ENCODE measurements around the gene FAM229B. TPM values are rescaled to one million over a fixed set of nuclear protein-coding genes. Genes with fewer than 3 reads are reported as not detected.

FAM229B gene
- total and polyA plus RNA-seq, 2 of the 8 experiments (the other 6 are each of a cell fraction or from before 2014, with no cell fraction given) = 10.0 to 10.4 TPM

GRCh38 chr6:112144145-112144926, 56.9 kb downstream of the FAM229B start:
- Histone ChIP-seq H2BK20ac (ENCODE audit: low read length) (no peak overlapping the region), H4K20me1 (replicated peaks in 1 of 2; ENCODE audit: control insufficient read depth in 1 of 2, insufficient read depth in 2 of 2, low read length in 2 of 2) (no peaks in the 10 kb centered on the region), H3K9me3 (ENCODE audit: insufficient read depth in 2 of 2, low read depth in 1 of 2, low read length in 1 of 2) (no peaks in the 10 kb centered on the region), H3K36me3 (ENCODE audit: control insufficient read depth in 2 of 4, insufficient read depth in 4 of 4, low read length in 3 of 4) (no peaks in the 10 kb centered on the region), H3K9ac (replicated peaks in 1 of 4; ENCODE audit: extremely low read depth in 1 of 4, low read depth in 3 of 4, low read length in 3 of 4) (no peak overlapping the region), H2BK120ac (replicated peaks; ENCODE audit: low read depth, low read length) (no peak overlapping the region), H4K91ac (replicated peaks; ENCODE audit: insufficient read length, low read length) (no peak overlapping the region), H3K23me2 (ENCODE audit: low read depth, low read length) (no peaks in the 10 kb centered on the region), H3K4ac (replicated peaks; ENCODE audit: insufficient read length, low read depth, low read length) (no peak overlapping the region), H3K18ac (ENCODE audit: extremely low read depth, low read length) (no peak overlapping the region), H3K79me2 (ENCODE audit: control insufficient read depth in 1 of 2, insufficient read depth in 2 of 2, low read length in 2 of 2) (no peaks in the 10 kb centered on the region), H4K5ac (ENCODE audit: insufficient read length, low read depth, low read length) (no peak overlapping the region), H2AK5ac (ENCODE audit: low read depth, low read length) (no peak overlapping the region), H2BK5ac (ENCODE audit: low read depth, low read length) (no peak overlapping the region), H3K4me1 (replicated peaks in 1 of 4; ENCODE audit: control insufficient read depth in 3 of 4, insufficient read depth in 4 of 4, low read length in 3 of 4) (no peaks in the 10 kb centered on the region), H4K8ac (ENCODE audit: extremely low read depth, insufficient read depth, low read length) (no peak overlapping the region), H3K4me3 (ENCODE audit: extremely low read depth in 1 of 4, insufficient read depth in 2 of 4, low read depth in 3 of 4, low read length in 4 of 4) (no peak overlapping the region), H3K23ac (ENCODE audit: insufficient read length) (no peak overlapping the region), H3K27ac (ENCODE audit: low read depth, low read length) (no peak overlapping the region), H3K14ac (ENCODE audit: insufficient read length) (no peak overlapping the region), H3K56ac (replicated peaks; ENCODE audit: insufficient read length, low read depth, low read length) (no peak overlapping the region), H3K27me3 (replicated peaks in 1 of 4; ENCODE audit: control insufficient read depth in 3 of 4, extremely low read depth in 1 of 4, insufficient read depth in 3 of 4, low read length in 3 of 4) (no peaks in the 10 kb centered on the region), H2BK15ac (ENCODE audit: low read length) (no peak overlapping the region), H3K4me2 (ENCODE audit: insufficient read depth in 1 of 2, low read depth in 2 of 2, low read length in 2 of 2) (no peak overlapping the region), H2BK12ac (ENCODE audit: low read depth, low read length) (no peak overlapping the region), H2AFZ (ENCODE audit: low read length) (no peak overlapping the region; the same call in 1 of the 2 replicates), H3K79me1 (ENCODE audit: low read depth, low read length) (no peaks in the 10 kb centered on the region)
- POLR2A ChIA-PET (ENCODE audit: partially characterized antibody) = no interaction called here
- no peak for FAIRE-seq
- 86% methylated on average over 12 of the region's 12 CpGs; no CpG with 5 or more reads in 1 of the 2 experiments for whole genome bisulfite sequencing, 2 experiments (ENCODE audit: extremely low coverage in 1 of 2, insufficient coverage in 1 of 2, insufficient read length in 1 of 2, insufficient replicate concordance in 2 of 2, low coverage in 1 of 2, low lambda C conversion rate in 2 of 2, missing lambda C conversion rate in 1 of 2)
- no peak for DNase-seq (ENCODE audit: low read depth in 1 of 2, low spot score in 2 of 2)
- CTCF ChIA-PET (ENCODE audit: partially characterized antibody) = interaction anchor here (0.6 to 2.3 kb wide), 12 partner anchors 8 to 612 kb away, joined by 3 to 9 read pairs (median 4); partner anchors contain the start of genes FAM229B and TUBE1
- no peak for TF ChIP-seq SRF (IDR thresholded peaks at IDR 0.05; ENCODE audit: low read depth, low read length)
- TF ChIP-seq TAF1 (IDR thresholded peaks at IDR 0.05; ENCODE audit: low read depth, low read length) = no peak
- TF ChIP-seq TAF7 (optimal IDR thresholded peaks at IDR 0.05; ENCODE audit: borderline replicate concordance, low read depth, low read length) = no peak
- TF ChIP-seq SP2 (IDR thresholded peaks at IDR 0.05; ENCODE audit: low read length) = no peak
- TF ChIP-seq RBBP5 (IDR thresholded peaks at IDR 0.05; ENCODE audit: borderline replicate concordance, low read depth, low read length) = no peak
- TF ChIP-seq EGR1 (IDR thresholded peaks at IDR 0.05; ENCODE audit: borderline replicate concordance, low read depth, low read length) = no peak
- TF ChIP-seq BCL11A (IDR thresholded peaks at IDR 0.05; ENCODE audit: low read depth in 2 of 2, low read length in 2 of 2) = no peak
- no peak for TF ChIP-seq ASH2L (IDR thresholded peaks at IDR 0.05; ENCODE audit: low read length)
- no peak for TF ChIP-seq TCF12 (IDR thresholded peaks at IDR 0.05; ENCODE audit: low read depth, low read length)
- no peak for TF ChIP-seq HDAC6 (IDR thresholded peaks at IDR 0.05; ENCODE audit: low read depth, low read length)
- TF ChIP-seq CHD1 (IDR thresholded peaks at IDR 0.05; ENCODE audit: low read depth, low read length) = no peak
- no peak for TF ChIP-seq KDM4A (IDR thresholded peaks at IDR 0.05; ENCODE audit: low read depth, low read length, severe bottlenecking)

Measured in H1 (cell line).